ENCODE data around the gene SWT1.
A peak's percentile ranks its signal among the peaks of the same experiment; 100 is the strongest.

Gene SWT1

DNA sequence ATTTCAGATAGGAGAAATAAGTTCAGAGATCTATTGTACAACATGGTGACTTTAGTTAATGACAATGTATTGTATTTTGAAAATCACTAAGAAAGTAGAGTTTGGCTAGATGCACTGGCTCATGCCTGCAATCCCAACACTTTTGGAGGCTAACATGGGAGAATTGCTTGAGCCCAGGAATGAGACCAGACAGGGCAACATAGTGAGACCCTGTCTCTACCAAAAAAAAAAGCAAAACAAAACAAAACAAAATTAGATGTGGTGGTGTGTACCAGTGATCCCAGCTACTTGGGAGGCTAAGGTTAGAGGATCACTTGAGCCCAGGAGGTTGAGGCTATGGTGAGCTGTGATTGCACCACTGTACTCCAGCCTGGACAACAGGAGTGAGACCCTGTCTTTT, 132.9 kb downstream of the SWT1 start:
- Histone ChIP-seq H3K9ac (ENCODE audit: low read depth, low read length) (no peak overlapping the region), H3K36me3 (ENCODE audit: insufficient read depth, low read length) (peaks cover 15% of the 10 kb centered on the region), H3K9me3 (ENCODE audit: insufficient read depth, low read depth, low read length) (no peaks in the 10 kb centered on the region), H3K27me3 (ENCODE audit: insufficient read depth, low read length) (no peaks in the 10 kb centered on the region), H3K27ac (ENCODE audit: low read depth, low read length) (no peak overlapping the region), H3K4me3 (ENCODE audit: low read length) (no peak overlapping the region), H3K4me1 (ENCODE audit: insufficient read depth, low read length) (no peaks in the 10 kb centered on the region)

DNA sequence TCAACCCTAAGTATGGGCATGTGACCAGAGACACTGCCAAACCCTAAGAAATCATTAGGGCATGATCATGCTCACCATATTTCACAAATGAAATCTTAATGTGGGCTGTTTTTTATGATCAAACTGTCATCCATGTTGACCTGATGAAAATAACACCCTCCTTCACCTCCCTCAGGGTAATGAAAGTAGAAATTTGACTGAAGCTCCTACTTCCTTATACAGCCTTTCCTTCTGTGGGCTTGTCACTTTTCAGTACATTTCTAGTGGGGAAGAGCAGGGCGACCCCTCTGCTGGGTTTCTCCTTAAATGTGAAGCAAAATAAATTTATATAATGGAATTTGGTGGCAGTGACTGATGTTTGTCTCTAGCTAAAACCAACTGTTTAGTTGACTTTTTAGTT, 134.2 kb downstream of the SWT1 start:
- WGBS = 93% methylated on average over 1 of the region's 1 CpG
- Histone ChIP-seq H3K4me1 (ENCODE audit: insufficient read depth, low read length) (no peaks in the 10 kb centered on the region), H3K9me3 (ENCODE audit: insufficient read depth, low read depth, low read length) (no peaks in the 10 kb centered on the region), H3K36me3 (ENCODE audit: insufficient read depth, low read length) (peaks cover 27% of the 10 kb centered on the region), H3K9ac (ENCODE audit: low read depth, low read length) (no peak overlapping the region), H3K27ac (ENCODE audit: low read depth, low read length) (no peak overlapping the region), H3K27me3 (ENCODE audit: insufficient read depth, low read length) (no peaks in the 10 kb centered on the region), H3K4me3 (ENCODE audit: low read length) (no peak overlapping the region)

DNA sequence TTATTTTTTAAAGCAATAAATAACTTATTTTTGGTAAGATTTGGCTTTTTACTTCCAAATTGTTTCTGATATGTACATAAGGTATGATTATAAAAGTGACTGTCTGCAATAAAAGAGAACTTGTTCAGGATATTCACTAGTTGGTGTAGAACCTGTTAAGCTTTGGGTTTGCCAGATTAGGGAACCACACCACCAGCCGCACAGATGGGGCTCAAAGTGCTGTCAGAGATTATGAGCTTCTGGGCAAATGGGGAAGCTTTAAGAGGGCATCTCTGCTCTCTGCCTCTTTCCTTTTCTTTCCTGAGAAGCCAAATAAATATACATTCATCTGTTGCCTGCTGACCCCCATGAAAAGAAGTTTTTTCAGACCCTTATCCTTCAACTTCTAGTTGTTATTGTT, 134.7 kb downstream of the SWT1 start:
- H3K9me3 ChIP-seq (ENCODE audit: insufficient read depth, low read depth, low read length) = no peaks in the 10 kb centered on the region
- no peaks in the 10 kb centered on the region for H3K27me3 ChIP-seq (ENCODE audit: insufficient read depth, low read length)
- no peaks in the 10 kb centered on the region for H3K4me1 ChIP-seq (ENCODE audit: insufficient read depth, low read length)
- peaks cover 32% of the 10 kb centered on the region for H3K36me3 ChIP-seq (ENCODE audit: insufficient read depth, low read length)
- H3K9ac ChIP-seq (ENCODE audit: low read depth, low read length) = no peak overlapping the region
- H3K4me3 ChIP-seq (ENCODE audit: low read length) = no peak overlapping the region
- no peak overlapping the region for H3K27ac ChIP-seq (ENCODE audit: low read depth, low read length)
- WGBS = 88% methylated on average over 1 of the region's 1 CpG

DNA sequence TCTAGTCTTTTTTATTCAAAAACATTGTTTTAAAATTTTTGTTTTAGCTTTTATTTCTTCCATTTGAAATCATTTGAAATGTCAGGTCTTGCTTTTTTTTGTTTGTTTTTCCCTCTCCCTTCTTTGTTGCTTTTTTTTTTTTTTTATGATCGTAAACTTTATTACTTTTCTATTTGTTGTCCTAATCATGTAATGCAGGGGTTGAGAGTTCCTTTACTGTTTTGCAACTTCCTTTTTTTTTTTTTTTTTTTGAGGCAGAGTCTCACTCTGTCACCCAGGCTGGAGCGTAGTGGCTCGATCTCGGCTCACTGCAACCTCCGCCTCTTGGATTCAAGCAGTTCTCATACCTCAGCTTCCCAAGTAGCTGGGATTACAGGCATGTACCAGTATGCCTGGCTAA, 135.3 kb downstream of the SWT1 start:
- Histone ChIP-seq H3K27me3 (ENCODE audit: insufficient read depth, low read length) (no peaks in the 10 kb centered on the region), H3K4me3 (ENCODE audit: low read length) (no peak overlapping the region), H3K36me3 (ENCODE audit: insufficient read depth, low read length) (peaks cover 38% of the 10 kb centered on the region), H3K9me3 (ENCODE audit: insufficient read depth, low read depth, low read length) (no peaks in the 10 kb centered on the region), H3K27ac (ENCODE audit: low read depth, low read length) (no peak overlapping the region), H3K4me1 (ENCODE audit: insufficient read depth, low read length) (no peaks in the 10 kb centered on the region), H3K9ac (ENCODE audit: low read depth, low read length) (no peak overlapping the region)
- WGBS = 84% methylated on average over 4 of the region's 5 CpGs

DNA sequence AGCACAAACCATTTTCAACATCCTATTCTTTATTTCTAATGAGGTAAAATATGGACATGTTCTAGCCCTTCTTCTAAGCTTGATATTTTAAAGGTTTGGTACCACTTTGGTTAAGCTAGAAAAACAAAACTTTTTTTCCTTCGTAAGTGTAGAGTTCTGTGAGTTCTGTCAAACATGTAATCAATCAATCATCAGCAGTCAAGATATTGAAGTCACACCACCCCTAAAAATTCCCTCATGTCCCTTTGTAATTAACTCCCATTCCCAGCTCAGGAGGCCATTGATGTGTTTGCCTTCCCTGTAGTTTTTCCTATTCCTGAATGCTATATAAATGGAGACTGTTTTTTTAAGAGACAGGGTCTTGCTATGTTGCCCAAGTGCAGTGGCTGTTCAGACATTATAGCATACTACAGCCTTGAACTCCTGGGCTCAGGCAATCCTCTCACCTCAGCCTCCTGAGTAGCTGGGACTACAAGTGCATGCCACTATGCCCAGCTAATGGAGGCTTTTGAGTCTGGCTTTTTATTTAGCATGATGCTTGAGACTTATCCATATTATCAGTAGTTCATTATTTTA, 137.1 kb downstream of the SWT1 start:
- Histone ChIP-seq H3K27ac (ENCODE audit: low read depth, low read length) (no peak overlapping the region), H3K9me3 (ENCODE audit: insufficient read depth, low read depth, low read length) (no peaks in the 10 kb centered on the region), H3K27me3 (ENCODE audit: insufficient read depth, low read length) (no peaks in the 10 kb centered on the region), H3K36me3 (ENCODE audit: insufficient read depth, low read length) (peaks cover 56% of the 10 kb centered on the region), H3K4me3 (ENCODE audit: low read length) (no peak overlapping the region), H3K4me1 (ENCODE audit: insufficient read depth, low read length) (no peaks in the 10 kb centered on the region), H3K9ac (ENCODE audit: low read depth, low read length) (no peak overlapping the region)
- 100% methylated on average over 1 of the region's 1 CpG for WGBS

DNA sequence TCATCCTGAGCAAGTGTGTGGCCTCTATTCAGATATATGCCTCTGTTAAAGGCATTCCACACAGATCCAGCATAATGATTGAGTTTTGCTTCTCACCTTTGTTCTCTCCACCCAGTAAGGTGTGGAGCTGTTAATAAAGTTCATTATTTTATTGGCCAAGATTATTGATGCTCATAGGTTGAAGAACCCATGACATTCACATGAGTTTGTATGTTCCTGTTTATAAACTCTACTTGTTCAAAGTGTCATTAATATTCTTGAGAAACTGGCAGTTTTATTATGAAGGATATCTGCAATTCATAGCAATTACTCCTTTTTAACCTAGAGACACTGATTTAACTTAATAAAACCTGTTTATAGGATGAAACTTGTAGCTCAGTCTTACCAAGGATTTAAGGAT, 138.1 kb downstream of the SWT1 start:
- Histone ChIP-seq H3K4me1 (ENCODE audit: insufficient read depth, low read length) (no peaks in the 10 kb centered on the region), H3K4me3 (ENCODE audit: low read length) (no peak overlapping the region), H3K36me3 (ENCODE audit: insufficient read depth, low read length) (peaks cover 67% of the 10 kb centered on the region), H3K27ac (ENCODE audit: low read depth, low read length) (no peak overlapping the region), H3K9me3 (ENCODE audit: insufficient read depth, low read depth, low read length) (no peaks in the 10 kb centered on the region), H3K27me3 (ENCODE audit: insufficient read depth, low read length) (no peaks in the 10 kb centered on the region), H3K9ac (ENCODE audit: low read depth, low read length) (no peak overlapping the region)

DNA sequence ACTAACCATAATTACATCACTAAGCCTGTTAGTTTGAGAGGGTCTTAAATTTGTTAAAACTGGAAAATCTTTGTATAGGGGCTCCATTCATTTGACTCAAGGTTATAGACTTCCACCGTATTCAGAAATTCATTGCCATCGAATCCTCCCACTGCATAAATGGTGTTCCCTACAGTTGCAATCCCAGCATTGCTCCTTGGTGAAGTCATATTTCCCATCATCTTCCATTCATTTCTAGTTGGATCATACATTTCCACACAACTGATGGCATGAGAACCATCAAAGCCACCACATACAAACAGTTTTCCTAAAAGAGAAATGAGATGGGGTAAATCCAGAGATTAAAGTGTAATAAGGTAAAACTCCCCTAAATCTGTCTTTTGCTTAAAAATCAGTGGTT, 141.0 kb downstream of the SWT1 start:
- no peaks in the 10 kb centered on the region for H3K9me3 ChIP-seq (ENCODE audit: insufficient read depth, low read depth, low read length)
- WGBS = 94% methylated on average over 2 of the region's 2 CpGs
- H3K4me1 ChIP-seq (ENCODE audit: insufficient read depth, low read length) = no peaks in the 10 kb centered on the region
- no peak overlapping the region for H3K27ac ChIP-seq (ENCODE audit: low read depth, low read length)
- no peak overlapping the region for H3K9ac ChIP-seq (ENCODE audit: low read depth, low read length)
- no peaks in the 10 kb centered on the region for H3K27me3 ChIP-seq (ENCODE audit: insufficient read depth, low read length)
- no peak overlapping the region for H3K4me3 ChIP-seq (ENCODE audit: low read length)
- peaks cover 96% of the 10 kb centered on the region for H3K36me3 ChIP-seq (ENCODE audit: insufficient read depth, low read length)

DNA sequence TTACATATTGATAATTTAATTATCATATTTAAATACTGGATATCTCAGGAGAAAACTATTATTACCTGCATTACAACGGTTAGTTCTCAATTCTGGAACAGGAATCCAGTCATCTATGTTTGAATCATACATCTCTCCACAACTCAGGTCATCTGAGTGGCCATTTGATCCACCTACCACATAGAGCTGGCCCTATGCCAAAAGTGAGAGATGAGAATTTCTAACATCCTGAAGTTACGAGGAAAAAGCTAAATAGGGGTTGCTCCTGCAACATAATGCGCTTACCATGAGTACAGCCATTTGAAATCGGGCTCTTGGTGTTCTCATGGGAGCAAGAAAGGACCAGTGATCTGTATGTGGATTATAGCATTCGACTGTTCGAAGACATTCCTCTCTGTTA, 143.2 kb downstream of the SWT1 start:
- Histone ChIP-seq H3K27me3 (ENCODE audit: insufficient read depth, low read length) (no peaks in the 10 kb centered on the region), H3K4me3 (ENCODE audit: low read length) (no peak overlapping the region), H3K36me3 (ENCODE audit: insufficient read depth, low read length) (peaks cover 100% of the 10 kb centered on the region), H3K9me3 (ENCODE audit: insufficient read depth, low read depth, low read length) (no peaks in the 10 kb centered on the region), H3K9ac (ENCODE audit: low read depth, low read length) (no peak overlapping the region), H3K27ac (ENCODE audit: low read depth, low read length) (no peak overlapping the region), H3K4me1 (ENCODE audit: insufficient read depth, low read length) (no peaks in the 10 kb centered on the region)
- 94% methylated on average over 6 of the region's 6 CpGs for WGBS

DNA sequence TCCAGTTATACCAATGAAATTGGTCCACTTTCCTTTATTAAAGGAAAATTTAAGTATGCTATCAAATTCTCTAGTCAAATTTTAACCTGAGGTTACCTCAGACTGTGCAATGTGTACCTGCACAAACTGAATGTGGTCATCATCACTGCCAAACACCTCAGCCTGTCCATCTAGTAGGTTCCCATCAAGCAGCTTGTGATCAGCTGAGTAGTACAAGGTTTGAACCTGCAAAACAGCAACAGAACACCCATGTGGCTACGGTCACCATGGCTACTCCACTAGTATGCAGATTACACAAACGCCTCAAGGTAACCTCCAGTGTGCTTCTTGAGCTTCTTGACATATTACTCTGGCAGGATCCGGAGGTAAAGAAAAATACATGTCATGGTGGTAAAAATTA, 148.5 kb downstream of the SWT1 start:
- H3K4me3 ChIP-seq (ENCODE audit: low read length) = no peak overlapping the region
- 95% methylated on average over 2 of the region's 3 CpGs for WGBS
- H3K36me3 ChIP-seq (ENCODE audit: insufficient read depth, low read length) = peaks cover 100% of the 10 kb centered on the region
- no peaks in the 10 kb centered on the region for H3K27me3 ChIP-seq (ENCODE audit: insufficient read depth, low read length)
- H3K27ac ChIP-seq (ENCODE audit: low read depth, low read length) = no peak overlapping the region
- H3K4me1 ChIP-seq (ENCODE audit: insufficient read depth, low read length) = no peaks in the 10 kb centered on the region
- H3K9ac ChIP-seq (ENCODE audit: low read depth, low read length) = no peak overlapping the region
- H3K9me3 ChIP-seq (ENCODE audit: insufficient read depth, low read depth, low read length) = no peaks in the 10 kb centered on the region

DNA sequence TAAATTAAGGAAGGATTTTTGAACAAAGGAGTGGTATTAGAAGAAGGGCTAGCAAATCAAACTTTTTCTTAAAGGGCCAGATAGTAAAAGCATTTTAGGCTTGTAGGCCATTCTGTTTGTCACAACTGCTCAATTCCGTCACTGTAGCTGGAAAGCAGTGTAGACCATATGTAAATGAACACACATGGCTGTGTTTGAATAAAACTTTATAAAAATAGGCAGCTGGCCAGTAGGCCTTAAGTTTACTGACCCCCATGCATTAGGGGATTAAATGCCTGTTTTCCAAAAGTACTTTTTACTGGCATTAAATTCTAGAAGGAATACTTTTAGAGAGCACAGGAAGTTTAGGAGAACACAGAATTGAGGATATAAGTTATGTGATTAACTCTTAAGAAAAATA, 151.2 kb downstream of the SWT1 start:
- Histone ChIP-seq H3K27me3 (ENCODE audit: insufficient read depth, low read length) (no peaks in the 10 kb centered on the region), H3K4me1 (ENCODE audit: insufficient read depth, low read length) (peaks cover 13% of the 10 kb centered on the region), H3K9ac (ENCODE audit: low read depth, low read length) (no peak overlapping the region), H3K27ac (ENCODE audit: low read depth, low read length) (no peak overlapping the region), H3K4me3 (ENCODE audit: low read length) (no peak overlapping the region), H3K9me3 (ENCODE audit: insufficient read depth, low read depth, low read length) (no peaks in the 10 kb centered on the region), H3K36me3 (ENCODE audit: insufficient read depth, low read length) (peaks cover 94% of the 10 kb centered on the region)
- WGBS = 95% methylated on average over 1 of the region's 1 CpG

DNA sequence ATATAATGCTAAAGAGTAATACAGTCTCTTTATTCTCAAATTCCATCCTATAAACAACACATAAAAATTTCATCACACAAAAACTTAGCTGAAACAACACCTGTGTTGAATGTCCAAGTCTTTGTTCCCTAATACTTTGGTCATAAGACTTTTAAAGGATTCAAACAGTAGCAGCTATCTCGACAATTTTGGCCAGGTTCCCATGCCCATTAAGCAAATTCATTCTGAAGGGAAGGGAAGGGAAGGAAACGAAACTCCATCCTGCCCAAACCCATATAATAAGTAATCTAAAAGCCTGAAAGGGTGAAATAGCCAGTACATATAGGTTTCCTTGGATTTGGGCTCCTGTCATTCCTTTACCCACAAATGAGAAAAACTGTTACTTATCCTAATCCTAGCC, 152.6 kb downstream of the SWT1 start:
- 100% methylated on average over 1 of the region's 2 CpGs for WGBS

DNA sequence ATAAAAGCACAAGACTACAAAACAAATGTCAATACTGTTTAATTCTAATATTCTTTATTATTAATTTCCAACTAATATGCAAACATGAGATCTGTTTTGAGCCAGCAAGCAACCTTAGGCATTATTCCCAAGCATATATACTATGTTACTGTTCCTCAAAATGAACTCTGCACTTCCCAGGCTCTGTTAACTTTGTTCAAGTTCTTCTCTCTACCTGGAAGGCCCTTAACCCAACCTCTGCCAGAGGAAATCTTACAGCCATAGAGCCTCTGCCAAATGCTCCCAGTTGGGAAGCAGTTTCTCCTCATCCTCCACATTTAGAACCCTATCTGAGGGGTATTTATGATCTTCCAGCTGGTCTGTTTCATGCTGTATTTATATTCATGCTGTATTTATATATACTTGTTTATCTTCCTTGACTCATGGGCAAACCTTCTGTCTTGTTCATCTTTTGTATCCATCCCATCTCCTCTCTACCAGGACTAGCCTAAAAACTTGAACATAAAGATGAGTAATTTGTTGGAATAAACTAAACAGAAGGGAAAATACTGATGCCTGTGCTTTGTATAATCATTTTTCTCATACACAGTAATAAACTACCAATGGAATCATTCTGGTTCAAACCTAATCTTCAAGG, 154.7 kb downstream of the SWT1 start:
- Histone ChIP-seq H3K4me1 (ENCODE audit: insufficient read depth, low read length) (peaks cover 31% of the 10 kb centered on the region), H3K9me3 (ENCODE audit: insufficient read depth, low read depth, low read length) (no peaks in the 10 kb centered on the region), H3K36me3 (ENCODE audit: insufficient read depth, low read length) (peaks cover 63% of the 10 kb centered on the region), H3K9ac (ENCODE audit: low read depth, low read length) (no peak overlapping the region), H3K27ac (ENCODE audit: low read depth, low read length) (no peak overlapping the region), H3K4me3 (ENCODE audit: low read length) (peak overlapping the region; percentile 99; the same call in 1 of the 2 replicates), H3K27me3 (ENCODE audit: insufficient read depth, low read length) (no peaks in the 10 kb centered on the region)

More for the DNA sequence above, 152.6 kb downstream of the SWT1 start:
- Histone ChIP-seq H3K36me3 (ENCODE audit: insufficient read depth, low read length) (peaks cover 79% of the 10 kb centered on the region), H3K27me3 (ENCODE audit: insufficient read depth, low read length) (no peaks in the 10 kb centered on the region), H3K9me3 (ENCODE audit: insufficient read depth, low read depth, low read length) (no peaks in the 10 kb centered on the region), H3K4me3 (ENCODE audit: low read length) (no peak overlapping the region), H3K4me1 (ENCODE audit: insufficient read depth, low read length) (peaks cover 27% of the 10 kb centered on the region), H3K9ac (ENCODE audit: low read depth, low read length) (no peak overlapping the region), H3K27ac (ENCODE audit: low read depth, low read length) (no peak overlapping the region)
